CD4-positive, CD25-positive, alpha-beta regulatory T cell (primary cell): ENCODE measurements around the gene ARAP1. TPM values are rescaled to one million over a fixed set of nuclear protein-coding genes. Genes with fewer than 3 reads are reported as not detected.

Experiments
- ATAC-seq, 2 donors: fragments of 150-1000 bp; cut with Tn5 transposase; one replicate each; pipeline ENCODE4 v1.10.0; 2021; ENCODE audit warnings: low read depth in 2 of 2, moderate number of reproducible peaks in 2 of 2, moderate library complexity in 1 of 2
- DNase-seq, 3 donors: peaks; one replicate each; pipeline versions ENCODE4 v3.0.0 to v3.0.0-alpha.2; 2012 to 2022; ENCODE audit warnings: mixed read lengths in 1 of 3
- H3K27ac ChIP-seq: one replicate; pipeline ENCODE4 v1.7.0; 2013; ENCODE audit warnings: mild to moderate bottlenecking, low read length; ENCODE audit not compliant: insufficient read depth, poor library complexity, severe bottlenecking
- H3K27me3 ChIP-seq: one replicate; pipeline ENCODE4 v1.7.0; 2013; ENCODE audit warnings: low read length; ENCODE audit not compliant: control insufficient read depth, insufficient read depth
- H3K36me3 ChIP-seq: one replicate; pipeline ENCODE4 v1.7.0; 2013; ENCODE audit warnings: mild to moderate bottlenecking, low read length, moderate library complexity; ENCODE audit not compliant: control insufficient read depth, insufficient read depth
- H3K4me1 ChIP-seq: 2 replicates; pipeline ENCODE4 v1.7.0; 2013; ENCODE audit warnings: mild to moderate bottlenecking, low read length; ENCODE audit not compliant: insufficient read depth, control insufficient read depth, poor library complexity, severe bottlenecking
- H3K4me3 ChIP-seq: one replicate; pipeline ENCODE4 v1.7.0; 2013; ENCODE audit warnings: low read depth, mild to moderate bottlenecking, low read length, moderate library complexity
- H3K9me3 ChIP-seq, 2 experiments: 1 replicate in 1 of 2; 2 replicates in 1 of 2; pipeline ENCODE4 v1.7.0; 2013; ENCODE audit warnings: low read length in 2 of 2, mild to moderate bottlenecking in 1 of 2, moderate library complexity in 1 of 2; ENCODE audit not compliant: control insufficient read depth in 2 of 2
- H3K27ac Mint-ChIP-seq, 3 donors: one replicate each; pipeline ENCODE4 v1.8.0; 2020 to 2022; ENCODE audit warnings: mild to moderate bottlenecking in 3 of 3, mixed read lengths in 3 of 3, moderate library complexity in 2 of 3
- H3K27me3 Mint-ChIP-seq: one replicate; pipeline ENCODE4 v1.8.0; 2022; ENCODE audit warnings: mild to moderate bottlenecking, mixed read lengths
- H3K36me3 Mint-ChIP-seq: one replicate; pipeline ENCODE4 v1.8.0; 2020; ENCODE audit warnings: mixed read lengths
- H3K4me1 Mint-ChIP-seq, 4 donors: one replicate each; pipeline ENCODE4 v1.8.0; 2020 to 2022; ENCODE audit warnings: mixed read lengths in 4 of 4, mild to moderate bottlenecking in 1 of 4
- H3K4me3 Mint-ChIP-seq, 4 donors: one replicate each; pipeline ENCODE4 v1.8.0; 2020 to 2022; ENCODE audit warnings: mild to moderate bottlenecking in 4 of 4, mixed read lengths in 4 of 4, moderate library complexity in 3 of 4
- H3K9me3 Mint-ChIP-seq, 7 donors: one replicate each; pipeline ENCODE4 v1.8.0; 2020 to 2022; ENCODE audit warnings: mixed read lengths in 7 of 7, mild to moderate bottlenecking in 3 of 7, moderate library complexity in 2 of 7
- polyA plus RNA-seq, 4 donors: library from polyadenylated mRNA; unstranded; fragments of 300-500 nt; fragmentation: Illumina TruSeq; gene quantifications; one replicate each; pipeline ENCODE4 v1.2.3, GENCODE V29; 2021
- total RNA-seq: library from RNA; stranded (reverse); gene quantifications from one replicate; pipeline ENCODE4 v1.2.3, GENCODE V29; 2022

Gene ARAP1
- total and polyA plus RNA-seq, 5 donors from 2014 or later: 24.7 to 136 (median 31.5) TPM

- Histone ChIP-seq H3K36me3 (no peaks in the 10 kb centered on the region), H3K27ac (no peak overlapping the region), H3K4me1 (no peaks in the 10 kb centered on the region), H3K9me3 (no peaks in the 10 kb centered on the region), H3K4me3 (no peak overlapping the region), H3K27me3 (no peaks in the 10 kb centered on the region)
- ATAC-seq: no peak
- DNase-seq: no peak
- Mint-ChIP-seq H3K4me1 (no peaks in the 10 kb centered on the region), H3K27ac (no peak overlapping the region), H3K27me3 (peaks cover under 1% of the 10 kb centered on the region), H3K4me3 (no peak overlapping the region), H3K36me3 (no peaks in the 10 kb centered on the region), H3K9me3 (no peaks in the 10 kb centered on the region)
These were observed 102.8 kb downstream of the ARAP1 start for GRCh38 chr11:72649215-72649976.

DNA sequence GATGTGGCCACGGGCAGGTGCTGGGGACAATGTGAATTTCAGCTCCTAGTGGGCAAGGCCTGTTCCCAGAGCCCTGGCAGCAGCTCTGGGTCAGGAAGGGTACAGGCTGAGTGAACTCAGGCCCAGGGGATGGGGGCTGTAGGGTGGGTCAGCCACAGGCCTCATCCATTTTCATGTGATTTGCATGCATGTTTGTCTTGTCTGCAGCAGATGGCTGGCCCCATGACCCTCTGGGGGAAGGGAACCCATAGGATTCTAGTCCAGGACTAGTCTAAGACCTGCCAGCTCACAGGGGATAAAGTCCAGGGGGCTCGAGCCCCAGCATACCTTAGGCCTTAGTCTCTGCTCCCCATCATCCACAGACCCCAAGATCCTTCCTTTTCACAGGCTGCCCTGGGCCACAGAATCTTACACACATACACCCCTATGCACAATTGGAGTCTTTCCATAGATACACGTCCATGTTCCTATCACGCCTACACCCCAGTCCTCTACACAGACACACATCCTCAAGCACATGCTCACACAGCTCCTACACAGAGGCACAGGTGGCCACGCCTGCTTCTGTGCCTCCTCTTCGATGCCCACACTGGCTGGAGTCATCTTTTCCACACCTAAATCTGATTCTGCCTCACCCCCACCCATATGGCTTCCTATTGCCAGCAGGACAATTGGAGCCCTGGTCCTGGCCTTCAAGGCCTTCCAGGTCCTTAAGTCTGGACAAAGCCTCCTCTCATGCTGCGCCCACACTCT lies 103.6 kb downstream of the ARAP1 start:
- Histone ChIP-seq H3K4me1 (no peaks in the 10 kb centered on the region), H3K9me3 (no peaks in the 10 kb centered on the region), H3K4me3 (no peak overlapping the region), H3K36me3 (no peaks in the 10 kb centered on the region), H3K27ac (no peak overlapping the region), H3K27me3 (no peaks in the 10 kb centered on the region)
- DNase-seq: no peak
- Mint-ChIP-seq H3K27ac (peak overlapping the region in 1 of 3 donors; percentile 9), H3K4me3 (no peak overlapping the region), H3K4me1 (peaks cover 0 to 8% (median 3%) of the 10 kb centered on the region in 4 donors), H3K9me3 (no peaks in the 10 kb centered on the region), H3K36me3 (no peaks in the 10 kb centered on the region), H3K27me3 (peaks cover 6% of the 10 kb centered on the region)
- ATAC-seq: no peak

DNA sequence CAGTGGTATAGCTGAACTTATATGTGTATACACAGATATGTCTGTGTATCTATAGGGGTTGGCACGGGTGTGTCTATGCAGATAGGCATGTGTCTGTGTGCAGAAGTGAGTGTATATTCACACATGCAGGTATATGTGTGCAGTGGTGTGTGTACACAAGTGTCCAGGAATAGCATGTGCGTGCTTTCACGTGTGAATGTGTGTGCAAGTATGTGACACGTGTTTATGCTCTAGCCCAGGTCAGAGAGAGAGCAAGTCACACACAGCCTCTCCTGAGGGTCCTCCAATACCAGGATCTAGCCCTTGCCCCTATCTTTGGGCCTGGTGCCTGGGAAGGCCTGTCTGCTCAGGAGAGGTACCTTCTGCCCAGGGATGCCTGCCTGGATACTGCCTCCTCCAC lies 104.3 kb downstream of the ARAP1 start:
- no peak overlapping the region for H3K27ac Mint-ChIP-seq

DNA sequence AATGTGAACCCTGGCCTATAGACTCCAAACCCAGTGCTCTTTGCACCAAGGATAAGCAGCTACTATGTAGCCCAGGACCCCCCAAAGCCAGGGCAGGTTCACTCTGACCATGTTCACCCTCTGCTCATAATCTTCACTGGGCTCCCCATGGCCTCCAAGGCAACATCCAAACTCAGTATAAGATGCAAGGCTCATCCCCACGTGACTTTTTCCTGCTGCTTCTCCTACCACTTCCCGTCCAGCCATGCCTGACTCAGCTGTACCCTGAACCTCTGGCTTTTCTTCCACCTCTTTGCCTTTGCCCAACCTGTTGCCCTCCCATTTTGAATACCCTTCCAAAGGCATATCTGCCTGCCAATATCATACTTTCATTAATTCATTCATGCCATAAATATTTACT lies 105.7 kb downstream of the ARAP1 start:
- Histone ChIP-seq H3K4me1 (peaks cover 18% of the 10 kb centered on the region), H3K27ac (no peak overlapping the region), H3K9me3 (no peaks in the 10 kb centered on the region), H3K4me3 (no peak overlapping the region), H3K27me3 (peaks cover 2% of the 10 kb centered on the region), H3K36me3 (no peaks in the 10 kb centered on the region)
- Mint-ChIP-seq H3K27ac (no peak overlapping the region), H3K4me3 (no peak overlapping the region), H3K36me3 (no peaks in the 10 kb centered on the region), H3K9me3 (no peaks in the 10 kb centered on the region), H3K4me1 (peaks cover 0 to 9% (median 3%) of the 10 kb centered on the region in 4 donors), H3K27me3 (peaks cover 6% of the 10 kb centered on the region)
- no peak for DNase-seq
- no peak for ATAC-seq

More for the DNA sequence above, 104.3 kb downstream of the ARAP1 start:
- no peaks in the 10 kb centered on the region for H3K9me3 Mint-ChIP-seq
- Histone ChIP-seq H3K27ac (no peak overlapping the region), H3K4me3 (no peak overlapping the region), H3K27me3 (no peaks in the 10 kb centered on the region), H3K9me3 (no peaks in the 10 kb centered on the region), H3K36me3 (no peaks in the 10 kb centered on the region), H3K4me1 (peaks cover 7% of the 10 kb centered on the region)
- H3K4me1 Mint-ChIP-seq: peaks cover 0 to 9% (median 3%) of the 10 kb centered on the region in 4 donors
- no peak for ATAC-seq
- no peak overlapping the region for H3K4me3 Mint-ChIP-seq
- H3K36me3 Mint-ChIP-seq: no peaks in the 10 kb centered on the region
- DNase-seq: no peak
- peaks cover 6% of the 10 kb centered on the region for H3K27me3 Mint-ChIP-seq

- Mint-ChIP-seq H3K4me1 (peaks cover 0 to 9% (median 3%) of the 10 kb centered on the region in 4 donors), H3K4me3 (no peak overlapping the region), H3K27me3 (peaks cover 6% of the 10 kb centered on the region), H3K36me3 (no peaks in the 10 kb centered on the region), H3K27ac (no peak overlapping the region), H3K9me3 (no peaks in the 10 kb centered on the region)
- no peaks in the 10 kb centered on the region for H3K9me3 ChIP-seq
- no peak for ATAC-seq
- peaks cover 3% of the 10 kb centered on the region for H3K27me3 ChIP-seq
- no peak overlapping the region for H3K4me3 ChIP-seq
- H3K4me1 ChIP-seq: peaks cover 19% of the 10 kb centered on the region
- H3K36me3 ChIP-seq: no peaks in the 10 kb centered on the region
- no peak for DNase-seq
- no peak overlapping the region for H3K27ac ChIP-seq
These were observed 106.2 kb downstream of the ARAP1 start for GRCh38 chr11:72646024-72646423.

GRCh38 chr11:72643547-72643946 lies 108.7 kb downstream of the ARAP1 start:
- Histone ChIP-seq H3K27ac (no peak overlapping the region), H3K4me3 (no peak overlapping the region), H3K9me3 (no peaks in the 10 kb centered on the region), H3K36me3 (no peaks in the 10 kb centered on the region), H3K4me1 (peaks cover 19% of the 10 kb centered on the region), H3K27me3 (peaks cover 11% of the 10 kb centered on the region)
- H3K36me3 Mint-ChIP-seq: no peaks in the 10 kb centered on the region
- ATAC-seq (no peak), DNase-seq (no peak)
- H3K27ac Mint-ChIP-seq: no peak overlapping the region
- peaks cover 0 to 9% (median 3%) of the 10 kb centered on the region in 4 donors for H3K4me1 Mint-ChIP-seq
- H3K9me3 Mint-ChIP-seq: no peaks in the 10 kb centered on the region
- peak overlapping the region in 3 of 4 donors; percentile 44 to 70 (median 68) for H3K4me3 Mint-ChIP-seq
- peaks cover 6% of the 10 kb centered on the region for H3K27me3 Mint-ChIP-seq

DNA sequence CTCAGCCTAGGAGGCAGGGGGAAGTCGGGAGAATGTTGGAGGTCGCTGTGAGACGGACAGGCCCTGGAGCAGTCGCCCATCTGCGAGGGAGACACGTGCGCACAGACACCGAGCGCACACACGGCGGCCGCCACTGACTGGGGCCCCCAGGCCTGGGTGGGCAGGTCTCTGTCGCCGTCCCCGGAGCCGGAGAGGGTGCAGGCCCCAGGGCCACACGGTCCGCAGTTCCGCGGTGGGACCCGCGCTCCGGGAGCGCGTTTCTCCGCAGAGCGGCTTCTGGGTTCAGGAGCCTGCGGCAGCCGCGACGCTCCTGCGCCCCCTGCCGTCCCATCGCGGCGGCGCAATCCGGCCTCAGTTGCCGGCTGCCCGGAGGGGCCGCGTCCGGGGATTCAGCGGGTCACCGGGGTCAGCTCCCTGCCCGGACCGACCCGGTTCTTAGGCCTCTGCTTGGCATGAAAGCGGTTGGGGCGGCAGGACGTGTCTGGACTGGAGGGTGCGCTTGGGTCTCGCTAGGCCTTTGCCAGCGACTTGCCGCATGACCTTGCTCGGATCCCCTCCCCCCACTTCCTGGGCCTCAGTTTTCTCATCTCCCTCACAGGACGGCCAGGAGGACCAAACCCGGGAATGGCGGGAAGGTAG lies 109.2 kb downstream of the ARAP1 start:
- H3K4me3 Mint-ChIP-seq: peak overlapping the region in 2 of 4 donors; percentile 13 to 70
- no peak overlapping the region for H3K27ac Mint-ChIP-seq
- H3K4me1 Mint-ChIP-seq: peaks cover 0 to 9% (median 3%) of the 10 kb centered on the region in 4 donors

More for the DNA sequence above, 109.2 kb downstream of the ARAP1 start:
- no peaks in the 10 kb centered on the region for H3K36me3 ChIP-seq
- peaks cover 11% of the 10 kb centered on the region for H3K27me3 ChIP-seq
- no peaks in the 10 kb centered on the region for H3K36me3 Mint-ChIP-seq
- H3K27me3 Mint-ChIP-seq: peaks cover 6% of the 10 kb centered on the region
- H3K4me1 ChIP-seq: peaks cover 19% of the 10 kb centered on the region
- H3K9me3 Mint-ChIP-seq: no peaks in the 10 kb centered on the region
- ATAC-seq (peak; percentile 68 to 76), DNase-seq (peak; percentile 33 to 70 (median 67))
- no peak overlapping the region for H3K4me3 ChIP-seq
- H3K9me3 ChIP-seq: no peaks in the 10 kb centered on the region
- no peak overlapping the region for H3K27ac ChIP-seq
